HG03442 (cell line): Measurements from ENCODE around the gene SLC39A9.
"Not testable (repeated sequence)": the region's sequence is repeated elsewhere in the genome, so short reads cannot be mapped to it uniquely, and the experiment has no call there.

Experiments used
- ATAC-seq: cut with Tn5 transposase; IDR thresholded peaks from one replicate; pipeline ENCODE4 v1.9.1; 2021; ENCODE audit warnings: mild to moderate bottlenecking, moderate library complexity; ENCODE audit not compliant: unreplicated experiment

The SLC39A9 gene

DNA sequence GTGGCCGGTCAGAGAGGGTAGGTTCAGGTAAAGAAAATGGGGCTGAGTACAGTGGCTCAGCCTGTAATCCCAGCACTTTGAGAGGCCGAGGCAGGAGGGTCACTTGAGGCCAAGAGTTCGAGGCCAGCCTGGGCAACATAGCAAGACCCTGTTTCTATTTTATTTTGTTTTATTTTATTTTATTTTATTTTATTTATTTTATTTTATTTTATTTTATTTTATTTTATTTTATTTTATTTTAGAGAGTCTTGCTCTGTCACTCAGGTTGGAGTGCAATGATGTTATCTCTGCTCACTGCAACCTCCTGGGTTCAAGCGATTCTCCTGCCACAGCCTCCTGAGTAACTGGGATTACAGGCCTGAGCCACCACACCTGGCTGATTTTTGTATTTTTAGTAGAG is 99.4 kb downstream of the SLC39A9 start:
- not testable (repeated sequence) for ATAC-seq

- ATAC-seq = not testable (repeated sequence)
Measured at GRCh38 chr14:69498286-69498685, 99.8 kb downstream of the SLC39A9 start.

- ATAC-seq = no peak
Measured at GRCh38 chr14:69499436-69499835, 100.9 kb downstream of the SLC39A9 start.

DNA sequence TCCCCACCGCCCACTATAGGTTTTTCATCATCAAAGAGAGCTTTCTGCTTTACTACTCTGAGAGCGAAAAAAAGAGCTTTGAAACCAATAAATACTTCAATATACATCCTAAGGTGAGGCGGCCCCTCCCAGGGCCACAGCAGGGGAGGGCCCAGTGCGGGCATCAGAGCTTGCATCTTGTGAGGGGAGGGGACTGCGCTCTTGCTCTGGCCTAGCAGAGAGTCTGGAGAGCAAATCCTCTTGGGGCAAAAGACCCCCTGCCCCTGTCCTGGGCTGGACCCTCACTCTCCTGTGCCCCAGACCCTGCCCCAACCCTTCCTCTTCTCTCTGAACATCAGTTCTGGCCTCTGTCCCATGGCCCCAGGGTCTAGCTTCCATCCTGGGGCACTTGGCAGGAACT is 101.6 kb downstream of the SLC39A9 start:
- ATAC-seq = no peak

- ATAC-seq = no peak
Measured at GRCh38 chr14:69500736-69501135, 102.2 kb downstream of the SLC39A9 start.

DNA sequence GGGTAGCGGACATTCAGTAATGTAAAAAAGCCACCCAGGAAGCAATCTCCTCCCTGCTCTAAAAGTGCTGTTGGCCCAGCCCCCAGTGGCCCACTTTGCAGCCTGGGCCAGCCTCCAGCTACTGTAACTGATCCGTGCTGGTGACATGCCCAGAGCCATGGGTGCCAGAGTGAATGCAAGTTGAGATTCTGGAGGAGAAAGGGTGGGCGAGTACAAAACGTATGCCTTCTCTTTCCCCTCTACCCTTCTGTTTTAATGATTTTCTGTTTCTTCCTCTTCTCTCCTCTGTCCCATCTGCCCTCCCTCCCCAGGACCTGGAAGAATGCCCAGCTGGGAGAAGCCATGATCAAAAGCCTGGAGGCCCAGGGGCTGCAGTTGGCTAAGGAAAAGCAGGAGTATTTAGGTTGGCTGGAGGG is 102.9 kb downstream of the SLC39A9 start:
- ATAC-seq = no peak

DNA sequence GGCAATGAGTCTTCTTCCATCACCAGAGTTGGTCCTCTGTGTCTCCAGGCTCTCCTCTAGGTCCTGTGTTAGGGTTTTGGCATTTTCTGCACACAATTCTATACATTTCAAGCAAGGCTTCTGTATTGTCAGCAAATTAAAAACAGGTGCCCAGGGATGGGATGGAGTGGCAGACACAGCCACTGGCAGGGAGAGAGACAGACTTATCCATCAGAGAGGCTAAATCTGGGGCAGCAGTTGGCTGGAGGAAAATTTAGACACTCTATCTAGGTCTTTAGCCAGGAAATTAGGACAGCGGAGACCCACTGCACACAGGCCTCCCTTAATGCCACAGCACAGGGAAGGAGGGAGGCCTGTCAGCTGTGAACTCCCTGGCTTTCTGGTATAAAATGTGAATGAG is 106.3 kb downstream of the SLC39A9 start:
- ATAC-seq = no peak

DNA sequence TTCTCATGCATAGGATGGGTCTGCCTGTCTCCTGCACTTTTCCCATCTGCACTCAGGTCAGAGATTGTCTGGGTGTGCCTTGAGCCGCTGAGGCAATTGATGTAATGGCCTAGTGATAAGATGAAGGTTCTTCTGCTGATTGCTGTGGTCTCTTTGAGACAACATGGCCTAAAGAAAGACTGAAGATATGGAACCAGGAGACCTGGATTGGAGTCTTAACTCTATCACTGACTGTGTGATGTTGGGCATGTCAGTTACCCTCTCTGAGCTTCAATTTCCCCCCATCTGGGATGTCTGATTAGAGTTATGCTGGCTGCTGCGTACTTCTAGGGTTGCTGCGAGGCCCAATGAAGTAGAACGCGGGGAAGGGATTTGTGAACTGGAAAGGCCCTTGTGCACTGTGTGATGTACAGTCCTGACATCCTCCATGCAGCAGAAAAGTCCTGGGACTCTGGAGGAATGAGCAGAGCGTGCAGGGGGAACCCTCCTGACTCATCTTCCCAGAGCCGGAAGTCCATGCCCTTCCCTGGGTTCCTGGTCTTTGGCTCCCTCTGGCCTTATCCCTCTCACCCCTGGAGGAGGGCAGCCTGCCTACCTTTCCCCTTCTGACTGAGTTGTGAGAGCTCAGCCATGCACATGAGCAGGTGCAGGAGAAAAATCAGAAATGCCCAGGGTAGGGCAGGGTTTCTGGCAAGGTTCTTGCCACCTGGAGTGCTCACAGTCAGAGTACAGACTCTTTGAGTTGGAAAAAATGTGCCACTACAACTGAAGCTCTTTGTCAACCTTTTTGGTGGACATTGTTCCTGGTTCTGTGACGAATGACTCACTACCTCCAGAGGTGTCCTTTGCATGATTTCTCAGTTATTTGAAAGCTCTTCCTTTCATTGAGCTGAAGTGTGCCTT is 107.1 kb downstream of the SLC39A9 start:
- no peak for ATAC-seq

GRCh38 chr14:69506241-69506595 is 107.7 kb downstream of the SLC39A9 start:
- no peak for ATAC-seq
